Endothelial cell (in vitro differentiated cells): ENCODE results near the gene LRRC71. TPM values are rescaled to one million over a fixed set of nuclear protein-coding genes. Genes with fewer than 3 reads are reported as not detected.

ENCODE experiments used
- DNase-seq: peaks from one replicate; pipeline ENCODE4 v3.0.0; 2021; ENCODE audit warnings: low spot score
- H3K27ac Mint-ChIP-seq: one replicate; pipeline ENCODE4 v1.8.0; 2021; ENCODE audit warnings: mixed read lengths, inconsistent platforms; ENCODE audit not compliant: unreplicated experiment
- H3K27me3 Mint-ChIP-seq: one replicate; pipeline ENCODE4 v1.8.0; 2021; ENCODE audit warnings: mild to moderate bottlenecking, moderate library complexity, mixed read lengths, inconsistent platforms; ENCODE audit not compliant: unreplicated experiment
- H3K36me3 Mint-ChIP-seq: one replicate; pipeline ENCODE4 v1.8.0; 2021; ENCODE audit warnings: mild to moderate bottlenecking, low read depth, mixed read lengths, inconsistent platforms; ENCODE audit not compliant: unreplicated experiment
- H3K4me1 Mint-ChIP-seq: one replicate; pipeline ENCODE4 v1.8.0; 2021; ENCODE audit warnings: mild to moderate bottlenecking, mixed read lengths, inconsistent platforms; ENCODE audit not compliant: unreplicated experiment
- H3K4me3 Mint-ChIP-seq: one replicate; pipeline ENCODE4 v1.8.0; 2021; ENCODE audit warnings: mild to moderate bottlenecking, mixed read lengths, inconsistent platforms; ENCODE audit not compliant: unreplicated experiment
- H3K9me3 Mint-ChIP-seq: one replicate; pipeline ENCODE4 v1.8.0; 2021; ENCODE audit warnings: mixed read lengths, inconsistent platforms; ENCODE audit not compliant: unreplicated experiment
- total RNA-seq: library from RNA; stranded (reverse); fragmentation: NEBNext Ultra II Directional; extraction: Animal tissue kit (Norgen Biotek cat#: 25700); gene quantifications from one replicate; pipeline ENCODE4 v1.2.1, GENCODE V29; 2021; ENCODE audit not compliant: unreplicated experiment
- TF ChIP-seq, protein P1 (sequence below): fragments of 200-600 bp; sonication (generic); IDR thresholded peaks from one replicate; pipeline ENCODE4 v1.5.0; 2021; ENCODE audit warnings: antibody characterized with exemption; ENCODE audit not compliant: unreplicated experiment

The LRRC71 gene
- total RNA-seq, 1 donor from 2014 or later, result 0.95 TPM

DNA sequence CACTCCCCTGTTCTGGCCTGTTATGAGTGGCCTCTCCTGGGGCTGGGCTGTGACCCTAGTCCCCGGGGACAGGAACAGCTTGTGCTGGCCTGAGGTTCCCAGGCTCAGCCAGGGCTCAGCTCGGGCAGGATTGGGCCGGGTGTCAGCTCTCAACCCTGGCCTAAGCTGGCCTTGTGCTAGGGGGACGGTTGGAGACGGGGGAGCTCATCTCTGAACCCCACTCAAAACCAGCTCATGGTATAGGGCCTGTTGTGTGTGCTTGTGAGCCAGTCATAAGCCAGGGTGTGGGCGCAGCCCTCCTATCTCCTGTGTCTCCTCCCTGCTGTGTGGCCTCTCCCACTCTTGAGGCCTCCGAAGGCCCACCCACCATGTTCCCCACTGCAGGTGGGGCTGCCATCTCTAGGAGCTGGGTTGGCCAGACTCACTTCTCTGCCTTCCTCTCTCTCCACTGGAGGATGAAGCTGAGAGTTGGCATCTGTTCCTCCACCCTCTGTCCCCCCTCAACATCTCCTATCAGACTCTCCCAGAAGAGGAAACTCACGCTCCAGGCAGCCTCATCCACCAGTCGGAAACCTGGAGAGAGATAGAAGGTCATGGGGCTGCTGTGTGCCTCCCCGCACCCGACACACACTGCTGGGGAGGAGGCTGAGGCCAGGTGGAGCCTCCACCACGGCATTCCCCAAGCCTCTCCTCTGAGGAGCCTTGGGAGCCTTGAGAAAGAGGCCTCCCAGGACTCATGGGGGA, 25.5 kb upstream of the LRRC71 start:
- Mint-ChIP-seq H3K4me1 (peaks cover 56% of the 10 kb centered on the region), H3K36me3 (peaks cover 5% of the 10 kb centered on the region), H3K27me3 (peaks cover 24% of the 10 kb centered on the region), H3K27ac (peak overlapping the region; percentile 79), H3K4me3 (peak overlapping the region; percentile 68), H3K9me3 (no peaks in the 10 kb centered on the region)
- no peak for DNase-seq
- TF ChIP-seq, protein P1, sequence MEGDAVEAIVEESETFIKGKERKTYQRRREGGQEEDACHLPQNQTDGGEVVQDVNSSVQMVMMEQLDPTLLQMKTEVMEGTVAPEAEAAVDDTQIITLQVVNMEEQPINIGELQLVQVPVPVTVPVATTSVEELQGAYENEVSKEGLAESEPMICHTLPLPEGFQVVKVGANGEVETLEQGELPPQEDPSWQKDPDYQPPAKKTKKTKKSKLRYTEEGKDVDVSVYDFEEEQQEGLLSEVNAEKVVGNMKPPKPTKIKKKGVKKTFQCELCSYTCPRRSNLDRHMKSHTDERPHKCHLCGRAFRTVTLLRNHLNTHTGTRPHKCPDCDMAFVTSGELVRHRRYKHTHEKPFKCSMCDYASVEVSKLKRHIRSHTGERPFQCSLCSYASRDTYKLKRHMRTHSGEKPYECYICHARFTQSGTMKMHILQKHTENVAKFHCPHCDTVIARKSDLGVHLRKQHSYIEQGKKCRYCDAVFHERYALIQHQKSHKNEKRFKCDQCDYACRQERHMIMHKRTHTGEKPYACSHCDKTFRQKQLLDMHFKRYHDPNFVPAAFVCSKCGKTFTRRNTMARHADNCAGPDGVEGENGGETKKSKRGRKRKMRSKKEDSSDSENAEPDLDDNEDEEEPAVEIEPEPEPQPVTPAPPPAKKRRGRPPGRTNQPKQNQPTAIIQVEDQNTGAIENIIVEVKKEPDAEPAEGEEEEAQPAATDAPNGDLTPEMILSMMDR, result no peak

DNA sequence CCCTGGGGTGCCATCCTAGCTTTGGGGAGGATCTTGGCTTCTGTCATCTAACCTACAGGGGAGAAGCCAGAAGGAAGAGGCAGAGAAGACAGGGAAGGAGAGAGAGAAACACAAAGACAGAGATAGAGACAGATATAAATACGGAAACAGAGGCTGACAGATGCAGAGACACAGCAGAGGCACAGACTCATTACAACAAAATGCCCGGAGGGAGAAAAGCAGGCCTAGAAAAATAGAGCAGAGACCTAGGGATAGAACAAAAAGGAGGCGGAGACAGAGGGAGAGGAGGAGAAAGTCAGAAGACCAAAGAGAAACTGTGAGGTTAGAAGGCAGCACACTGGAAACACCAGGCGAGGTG, 25.0 kb upstream of the LRRC71 start:
- Mint-ChIP-seq H3K4me1 (peaks cover 62% of the 10 kb centered on the region), H3K27ac (peak overlapping the region; percentile 79), H3K27me3 (peaks cover 24% of the 10 kb centered on the region), H3K9me3 (no peaks in the 10 kb centered on the region), H3K4me3 (peak overlapping the region; percentile 68), H3K36me3 (peaks cover 5% of the 10 kb centered on the region)
- DNase-seq, result no peak
- TF ChIP-seq, protein P1, result no peak

DNA sequence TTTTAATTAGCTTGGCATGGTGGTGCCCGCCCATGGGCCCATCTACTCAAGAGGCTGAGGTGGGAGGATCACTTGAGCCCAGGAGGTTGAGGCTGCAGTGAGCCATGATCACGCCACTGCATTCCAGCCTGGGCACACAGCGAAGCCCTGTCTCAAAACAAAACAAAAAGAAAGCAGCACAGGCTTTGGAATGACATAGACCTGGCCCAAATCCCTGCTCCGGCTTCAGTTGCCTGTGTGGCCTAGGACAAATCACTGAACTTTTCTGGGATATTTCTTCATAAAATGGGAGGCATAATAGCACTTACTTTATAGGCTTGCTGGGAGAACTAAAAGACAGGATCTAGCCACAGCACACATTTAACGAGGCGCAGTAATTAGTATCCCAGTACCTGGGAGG, 24.5 kb upstream of the LRRC71 start:
- peaks cover 5% of the 10 kb centered on the region for H3K36me3 Mint-ChIP-seq
- H3K27ac Mint-ChIP-seq, result peak overlapping the region; percentile 79
- H3K4me1 Mint-ChIP-seq, result peaks cover 63% of the 10 kb centered on the region
- H3K27me3 Mint-ChIP-seq, result peaks cover 22% of the 10 kb centered on the region
- no peak overlapping the region for H3K4me3 Mint-ChIP-seq
- DNase-seq, result no peak
- no peaks in the 10 kb centered on the region for H3K9me3 Mint-ChIP-seq
- TF ChIP-seq, protein P1, result no peak

DNA sequence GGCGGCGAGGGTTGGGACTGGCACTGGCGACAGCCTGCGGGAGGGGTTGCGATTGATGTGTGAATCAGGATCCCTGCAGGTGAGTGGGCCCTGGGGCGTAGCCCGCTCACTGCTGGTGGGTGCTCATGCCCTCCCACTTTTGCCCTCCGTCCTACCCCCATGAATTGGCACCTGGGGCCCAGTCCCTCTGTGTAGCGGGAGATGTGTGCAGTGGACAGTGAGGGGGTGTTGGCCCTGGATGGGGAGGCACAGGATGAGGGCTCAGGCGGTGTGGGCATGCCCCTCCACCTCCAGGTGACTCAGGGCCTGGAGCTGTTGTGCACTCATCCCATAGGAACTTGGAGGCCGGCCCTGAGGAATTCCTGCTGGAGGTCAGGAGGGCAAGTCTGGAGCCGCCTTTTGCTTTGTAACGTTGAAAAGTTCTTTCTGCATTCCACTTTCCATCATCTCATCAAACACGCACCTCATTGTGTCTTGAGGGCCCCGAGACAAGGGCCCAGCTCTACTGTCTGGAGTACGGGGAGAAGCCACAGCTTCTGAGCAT, 23.9 kb upstream of the LRRC71 start:
- peaks cover 69% of the 10 kb centered on the region for H3K4me1 Mint-ChIP-seq
- TF ChIP-seq, protein P1, result no peak
- peak overlapping the region; percentile 76 for H3K4me3 Mint-ChIP-seq
- H3K27me3 Mint-ChIP-seq, result peaks cover 24% of the 10 kb centered on the region
- DNase-seq, result no peak
- H3K9me3 Mint-ChIP-seq, result no peaks in the 10 kb centered on the region
- H3K36me3 Mint-ChIP-seq, result peaks cover 5% of the 10 kb centered on the region
- peak overlapping the region; percentile 97 for H3K27ac Mint-ChIP-seq
